Measurements from ENCODE around the gene FKBP1A.
A peak's percentile ranks its signal among the peaks of the same experiment; 100 is the strongest.

Gene FKBP1A

DNA sequence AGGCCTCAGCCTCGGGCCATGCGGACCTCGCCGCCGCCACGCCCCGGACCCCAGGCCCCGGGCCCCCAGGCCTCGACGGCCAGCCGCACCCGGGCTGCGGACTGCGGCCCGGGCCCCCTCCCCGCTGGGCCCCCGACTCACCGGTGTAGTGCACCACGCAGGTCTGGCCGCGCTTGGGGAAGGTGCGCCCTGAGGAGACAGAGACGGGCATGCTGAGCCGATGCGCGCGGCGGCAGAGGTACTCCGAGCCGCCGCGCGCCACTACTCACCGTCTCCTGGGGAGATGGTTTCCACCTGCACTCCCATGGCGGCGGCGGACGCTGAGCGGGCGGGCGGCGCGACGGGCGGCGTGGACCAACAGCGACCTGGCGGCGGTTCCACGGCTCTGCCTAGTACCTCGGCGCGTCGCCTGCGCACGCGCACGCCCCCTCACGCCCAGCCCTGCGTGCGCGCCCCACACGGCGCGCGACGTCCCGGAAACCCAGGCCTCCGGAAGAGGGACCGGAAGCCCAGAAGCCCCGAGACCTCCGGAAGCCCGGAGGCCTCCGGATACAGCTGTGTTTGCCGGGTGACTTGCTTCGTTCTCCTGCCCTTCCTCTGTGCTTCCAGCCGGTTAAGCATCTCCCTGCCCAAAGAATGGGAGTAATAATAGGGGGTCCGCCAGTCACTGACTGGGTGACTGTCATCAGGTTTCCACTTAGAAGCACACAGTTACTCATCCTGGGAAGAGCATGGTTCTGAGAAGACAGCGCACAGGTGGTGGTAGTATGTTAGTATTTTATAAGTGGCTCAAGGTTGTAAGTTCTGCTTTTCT is at the start of gene FKBP1A:
Gene FKBP1A, minus strand, starts transcription at position 362 of the 814 bp plus-strand sequence. Its CDS starts 56 bp downstream, at position 306.
- DNase-seq = peak; percentile 88

GRCh38 chr20:1442304-1442703 is 49.5 kb upstream of the FKBP1A start:
- DNase-seq = no peak

GRCh38 chr20:1441133-1441532 is 48.3 kb upstream of the FKBP1A start:
- no peak for DNase-seq

DNA sequence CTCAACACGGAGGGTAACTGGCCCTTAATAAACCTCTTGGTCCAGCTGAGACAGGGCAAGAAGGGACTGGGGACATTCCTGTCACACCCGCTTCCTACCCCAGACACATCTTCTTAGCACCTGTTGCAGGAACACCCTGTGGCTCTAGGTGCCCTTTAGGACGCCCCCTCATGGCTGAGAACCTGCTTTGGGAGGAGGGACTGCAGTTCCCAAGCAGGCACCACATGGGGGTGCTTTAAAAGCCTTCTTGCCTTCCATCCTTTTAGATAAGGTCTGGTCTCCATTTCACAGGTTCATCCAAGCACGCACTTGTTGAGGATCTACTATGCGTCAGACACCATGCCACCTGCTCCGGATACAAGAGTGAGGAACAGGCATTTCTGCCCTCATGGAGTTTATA is 47.2 kb upstream of the FKBP1A start:
- no peak for DNase-seq

- DNase-seq = no peak
Observed at GRCh38 chr20:1438361-1438760, 45.5 kb upstream of the FKBP1A start.

- DNase-seq = peak; percentile 29
Observed at GRCh38 chr20:1437235-1437904, 44.5 kb upstream of the FKBP1A start.

GRCh38 chr20:1436263-1436662 is 43.4 kb upstream of the FKBP1A start:
- DNase-seq = no peak

GRCh38 chr20:1435337-1435699 is 42.5 kb upstream of the FKBP1A start:
- DNase-seq = no peak

DNA sequence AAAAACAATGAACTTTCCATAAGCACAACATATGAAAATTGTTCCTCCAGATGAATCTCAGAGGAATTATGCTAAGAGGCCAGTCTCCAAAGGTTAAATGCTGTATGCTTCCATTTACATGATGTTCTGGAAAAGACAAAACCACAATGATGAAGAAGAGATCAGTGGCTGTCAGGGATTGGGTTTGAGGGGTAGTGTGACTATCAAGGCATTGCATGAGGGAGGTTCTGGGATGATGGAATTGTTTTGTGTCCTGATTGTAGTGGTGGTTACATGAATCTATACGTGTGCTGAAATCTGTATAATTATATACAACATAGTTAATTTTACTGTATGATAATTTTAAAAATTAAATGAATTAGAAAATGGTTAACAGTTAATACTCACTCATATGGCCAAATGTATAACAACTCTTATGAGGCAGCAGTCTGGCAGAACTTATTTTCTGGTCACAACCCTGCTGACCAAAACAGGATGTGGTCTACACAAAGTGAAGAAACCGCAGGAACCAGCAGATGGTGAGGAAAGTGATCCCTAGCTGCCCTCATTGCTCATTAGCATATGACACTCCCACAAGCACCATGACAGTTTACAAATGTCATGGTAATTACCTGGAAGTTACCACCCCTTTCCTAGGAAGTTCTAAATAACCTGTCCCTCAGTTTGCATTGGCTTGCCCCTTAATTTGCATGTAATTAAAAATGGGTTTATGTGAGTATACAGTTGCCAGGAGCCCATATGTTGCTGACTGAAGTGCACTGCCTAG is 41.9 kb upstream of the FKBP1A start:
- peak; percentile 34 for DNase-seq

- no peak for DNase-seq
Observed at GRCh38 chr20:1431158-1431557, 38.3 kb upstream of the FKBP1A start.

- DNase-seq = no peak
Observed at GRCh38 chr20:1430004-1430451, 37.2 kb upstream of the FKBP1A start.

DNA sequence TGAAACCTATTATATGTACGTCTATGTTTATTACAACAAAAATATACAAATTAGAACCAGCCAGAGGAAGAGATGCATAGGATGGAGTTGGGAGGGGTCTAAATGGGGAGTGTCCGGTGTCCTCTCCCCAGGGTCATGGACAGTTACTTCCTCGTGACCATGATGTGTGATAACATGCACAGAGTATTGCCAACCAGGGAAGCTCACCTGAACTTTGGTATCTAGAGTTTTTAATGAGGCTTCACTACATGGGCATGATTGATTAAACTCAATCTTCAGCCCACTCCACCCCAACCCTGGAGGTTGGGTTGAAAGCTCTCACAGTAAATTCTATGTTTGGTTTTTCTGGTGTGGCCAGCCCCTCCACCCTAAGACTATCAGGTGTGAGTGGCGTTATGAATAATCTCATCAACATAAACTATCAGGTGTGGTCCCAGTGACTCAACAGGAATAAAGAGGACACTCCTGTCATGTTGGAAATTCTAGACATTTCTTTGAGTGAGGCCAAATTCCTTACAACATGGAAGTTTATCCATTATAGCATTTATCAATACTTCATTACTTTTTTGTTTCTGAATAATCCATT is 36.4 kb upstream of the FKBP1A start:
- DNase-seq = no peak

GRCh38 chr20:1427457-1428054 is 34.7 kb upstream of the FKBP1A start:
- peak; percentile 97 for DNase-seq

DNA sequence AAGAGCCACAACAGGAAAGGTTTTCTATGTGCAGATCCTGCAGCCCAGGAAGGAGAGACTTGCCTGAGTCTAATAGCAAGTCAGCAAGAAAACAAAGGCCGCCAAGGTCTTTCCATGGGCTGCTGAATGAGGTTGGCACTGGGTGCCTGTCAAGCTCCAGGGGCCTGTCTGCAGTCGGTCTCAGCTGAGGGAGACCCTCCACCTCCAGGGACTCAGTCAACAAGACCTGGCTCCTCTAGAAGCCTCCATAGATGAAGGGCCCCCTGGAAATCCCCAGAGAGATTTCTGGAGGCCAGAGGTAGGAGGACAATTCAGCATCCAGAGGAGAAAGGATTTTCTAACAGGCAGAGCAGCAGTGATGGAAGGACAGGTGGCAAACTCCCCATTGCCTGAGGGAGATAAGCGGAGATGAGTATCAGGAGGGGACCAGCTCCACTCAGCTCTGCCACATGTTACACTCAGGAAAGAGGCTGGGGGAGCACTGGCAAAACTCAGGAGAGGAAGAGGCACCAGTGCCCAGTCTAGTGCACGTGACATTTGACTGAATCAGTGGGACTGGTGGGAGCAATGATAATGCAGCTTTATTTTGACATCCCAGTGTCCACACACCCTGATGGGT is 33.5 kb upstream of the FKBP1A start:
- DNase-seq = no peak

DNA sequence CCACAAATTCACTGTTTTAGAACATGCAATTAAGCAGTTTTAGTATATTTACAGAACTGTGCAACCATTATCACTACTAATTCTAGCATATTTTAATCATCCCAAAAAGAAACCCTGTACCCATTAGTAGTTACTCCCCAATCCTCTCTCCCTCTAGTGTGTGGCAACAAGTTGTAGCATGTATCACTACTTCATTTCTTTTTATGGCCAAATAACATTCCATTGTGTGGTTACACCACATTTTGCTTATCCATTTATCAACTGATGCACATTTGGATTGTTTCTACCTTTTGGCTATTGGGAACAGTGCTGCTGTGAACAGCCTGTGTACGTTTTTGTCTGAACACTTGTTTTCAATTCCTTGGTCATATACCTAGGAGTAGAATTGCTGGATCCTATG is 31.5 kb upstream of the FKBP1A start:
- DNase-seq = no peak

DNA sequence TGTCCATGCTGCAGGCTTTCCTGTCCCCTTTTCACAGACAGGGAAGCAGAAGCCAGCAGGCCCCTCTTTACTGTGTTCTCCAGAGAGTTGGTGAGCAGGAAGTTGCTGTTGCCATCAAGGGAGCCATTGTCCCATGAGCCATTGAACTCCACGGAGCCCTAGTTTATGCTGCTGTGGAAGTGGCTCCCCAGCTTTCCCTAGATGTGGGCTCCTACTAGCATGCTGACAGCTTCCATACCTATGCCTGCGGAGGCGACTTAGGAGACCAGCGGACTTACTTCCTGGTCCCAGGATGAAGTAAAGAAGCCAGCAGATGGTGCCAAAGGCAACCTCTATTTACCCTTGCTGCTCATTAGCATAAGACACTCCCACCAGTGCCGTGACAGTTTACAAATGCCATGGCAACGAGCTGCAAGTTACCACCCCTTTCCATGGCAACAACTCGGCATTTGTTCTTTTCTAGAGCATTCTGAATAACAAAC is 30.8 kb upstream of the FKBP1A start:
- DNase-seq = peak; percentile 92

- DNase-seq = no peak
Observed at GRCh38 chr20:1423206-1423605, 30.4 kb upstream of the FKBP1A start.

GRCh38 chr20:1422753-1423152 is 29.9 kb upstream of the FKBP1A start:
- no peak for DNase-seq

GRCh38 chr20:1420066-1420465 is 27.2 kb upstream of the FKBP1A start:
- DNase-seq = no peak

DNA sequence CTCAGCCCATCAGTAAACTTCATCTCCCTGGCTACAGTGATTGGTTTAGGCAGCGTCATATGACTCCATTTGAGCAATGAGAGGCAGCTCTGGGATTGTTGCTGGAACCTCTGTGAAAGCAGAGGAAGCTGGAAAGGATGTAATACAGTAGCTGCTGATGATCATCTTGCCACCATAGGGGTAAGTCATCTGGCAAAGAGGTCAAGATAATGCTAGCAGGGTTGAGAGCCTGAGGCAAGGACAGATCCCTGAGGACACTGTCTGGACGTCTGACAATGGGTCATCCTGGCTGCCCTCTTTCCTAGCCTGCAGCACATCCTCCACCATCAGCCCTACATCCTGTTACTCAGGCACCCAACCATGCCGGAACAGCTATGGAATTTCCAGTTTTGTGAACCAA is 25.5 kb upstream of the FKBP1A start:
- no peak for DNase-seq

DNA sequence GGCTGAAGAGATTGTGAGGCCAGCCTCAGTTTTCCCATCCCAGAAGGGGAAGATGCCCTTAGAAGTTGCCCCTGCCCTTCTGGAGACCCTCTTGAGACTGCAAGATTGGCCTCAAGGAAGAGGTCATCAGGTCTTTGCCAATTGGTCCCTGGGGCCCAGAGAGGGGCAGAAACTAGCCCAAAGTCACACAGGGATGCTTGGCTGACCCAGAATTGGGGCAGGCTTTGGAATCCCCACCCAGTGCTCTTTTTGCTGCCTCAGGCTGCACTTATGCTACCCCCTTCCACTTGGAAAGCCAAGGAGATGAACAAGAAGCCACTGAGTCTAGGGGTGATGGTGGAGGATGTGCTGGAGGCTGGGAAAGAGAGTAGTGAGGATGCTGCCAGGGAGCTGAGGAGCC is 24.9 kb upstream of the FKBP1A start:
- no peak for DNase-seq

DNA sequence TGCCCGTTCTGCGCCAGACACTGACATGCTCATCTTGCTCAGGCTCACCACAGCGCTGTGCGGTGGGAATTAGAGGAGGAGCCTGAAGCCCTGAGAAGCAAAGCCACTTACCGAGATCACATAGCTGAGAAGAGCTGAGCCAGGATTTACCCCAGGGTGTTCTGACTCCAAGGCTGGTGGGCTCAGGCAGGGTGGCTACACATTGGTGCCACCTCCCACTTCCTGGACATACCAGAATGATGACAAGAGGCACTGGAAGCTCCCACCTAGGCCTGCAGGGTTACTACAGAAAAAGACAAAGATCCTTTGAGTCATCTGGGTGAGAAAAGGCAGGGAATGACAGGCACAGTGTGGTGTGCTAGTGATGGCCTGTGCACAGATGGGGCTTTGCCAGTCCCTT is 24.4 kb upstream of the FKBP1A start:
- no peak for DNase-seq
